SK-N-SH treated with all-trans-retinoic acid at 6 μM for 48 hours (cell line): Measurements from ENCODE around the gene GNAT3.

ENCODE experiments used
- ATAC-seq: fragments of 200-7000 bp; cut with Tn5 transposase; 3 replicates; pipeline ENCODE4 v1.9.1; 2020; ENCODE audit warnings: mild to moderate bottlenecking, moderate library complexity
- ARNTL ChIP-seq: fragments of 450-650 bp; formaldehyde crosslinking; IDR thresholded peaks from 2 replicates; pipeline ENCODE4 v1.5.0; 2020; ENCODE audit warnings: low read depth, mild to moderate bottlenecking, moderate library complexity, borderline replicate concordance
- BACH2 ChIP-seq: fragments of 250-450 bp; sonication (Bioruptor Pico); IDR thresholded peaks from 2 replicates; pipeline ENCODE4 v1.9.0; 2021; ENCODE audit warnings: mild to moderate bottlenecking, borderline replicate concordance
- CSDC2 ChIP-seq: fragments of 250-450 bp; sonication (Bioruptor Pico); IDR thresholded peaks from 2 replicates; pipeline ENCODE4 v1.5.0; 2020; ENCODE audit warnings: mild to moderate bottlenecking, moderate library complexity
- GLIS3 ChIP-seq: fragments of 250-450 bp; sonication (Bioruptor Pico); IDR thresholded peaks from 2 replicates; pipeline ENCODE4 v1.5.0; 2020; ENCODE audit warnings: mild to moderate bottlenecking, moderate library complexity
- ISL1 ChIP-seq: fragments of 250-450 bp; sonication (Bioruptor Pico); IDR thresholded peaks from 2 replicates; pipeline ENCODE4 v2.1.2; 2022; ENCODE audit warnings: mild to moderate bottlenecking, moderate library complexity
- OSR1 ChIP-seq: fragments of 250-450 bp; sonication (Bioruptor Pico); IDR thresholded peaks from 2 replicates; pipeline ENCODE4 v1.8.0; 2022; ENCODE audit warnings: moderate library complexity, mild to moderate bottlenecking, inconsistent platforms
- PPARA ChIP-seq: fragments of 250-450 bp; sonication (Bioruptor Pico); IDR thresholded peaks from 2 replicates; pipeline ENCODE4 v1.5.0; 2020; ENCODE audit warnings: mild to moderate bottlenecking, borderline replicate concordance
- RARB ChIP-seq: fragments of 250-450 bp; sonication (Bioruptor Pico); IDR thresholded peaks from 2 replicates; pipeline ENCODE4 v1.8.0; 2021; ENCODE audit warnings: mild to moderate bottlenecking, moderate library complexity
- SNAI2 ChIP-seq: fragments of 250-450 bp; sonication (Bioruptor Pico); IDR thresholded peaks from 2 replicates; pipeline ENCODE4 v1.5.0; 2020; ENCODE audit warnings: mild to moderate bottlenecking, moderate library complexity
- TCF4 ChIP-seq: fragments of 250-450 bp; sonication (Bioruptor Pico); IDR thresholded peaks from 2 replicates; pipeline ENCODE4 v1.8.0; 2021; ENCODE audit warnings: mild to moderate bottlenecking, moderate library complexity, borderline replicate concordance
- TOX ChIP-seq: fragments of 250-450 bp; sonication (Bioruptor Pico); IDR thresholded peaks from 2 replicates; pipeline ENCODE4 v1.8.0; 2021; ENCODE audit warnings: mild to moderate bottlenecking, moderate library complexity, borderline replicate concordance
- ZC3H10 ChIP-seq: fragments of 250-450 bp; sonication (Bioruptor Pico); IDR thresholded peaks from 2 replicates; pipeline ENCODE4 v1.5.1; 2021; ENCODE audit warnings: mild to moderate bottlenecking, moderate library complexity
- ZFP30 ChIP-seq: fragments of 450-650 bp; formaldehyde crosslinking; IDR thresholded peaks from 2 replicates; pipeline ENCODE4 v1.5.0; 2022; ENCODE audit warnings: mild to moderate bottlenecking, moderate library complexity
- ZNF70 ChIP-seq: fragments of 450-650 bp; formaldehyde crosslinking; IDR thresholded peaks from 2 replicates; pipeline ENCODE4 v1.5.0; 2020; ENCODE audit warnings: mild to moderate bottlenecking, moderate library complexity
- ZNF8 ChIP-seq: fragments of 450-650 bp; formaldehyde crosslinking; IDR thresholded peaks from 2 replicates; pipeline ENCODE4 v1.5.0; 2020; ENCODE audit warnings: mild to moderate bottlenecking, moderate library complexity
- TF ChIP-seq, protein P1 (sequence below): fragments of 250-450 bp; sonication (Bioruptor Pico); IDR thresholded peaks from 2 replicates; pipeline ENCODE4 v1.8.0; 2021; ENCODE audit warnings: low read depth, mild to moderate bottlenecking, moderate library complexity, borderline replicate concordance
- TF ChIP-seq, protein P2 (sequence below): fragments of 250-450 bp; sonication (Bioruptor Pico); IDR thresholded peaks from 2 replicates; pipeline ENCODE4 v1.5.1; 2021; ENCODE audit warnings: mild to moderate bottlenecking, moderate library complexity
- TF ChIP-seq, protein P3 (sequence below): fragments of 250-450 bp; sonication (Bioruptor Pico); IDR thresholded peaks from 2 replicates; pipeline ENCODE4 v1.8.0; 2020; ENCODE audit warnings: mild to moderate bottlenecking, moderate library complexity, borderline replicate concordance
- TF ChIP-seq, protein P4 (sequence below): fragments of 250-450 bp; sonication (Bioruptor Pico); IDR thresholded peaks from 2 replicates; pipeline ENCODE4 v1.5.0; 2020; ENCODE audit warnings: mild to moderate bottlenecking, moderate library complexity

The GNAT3 gene

DNA sequence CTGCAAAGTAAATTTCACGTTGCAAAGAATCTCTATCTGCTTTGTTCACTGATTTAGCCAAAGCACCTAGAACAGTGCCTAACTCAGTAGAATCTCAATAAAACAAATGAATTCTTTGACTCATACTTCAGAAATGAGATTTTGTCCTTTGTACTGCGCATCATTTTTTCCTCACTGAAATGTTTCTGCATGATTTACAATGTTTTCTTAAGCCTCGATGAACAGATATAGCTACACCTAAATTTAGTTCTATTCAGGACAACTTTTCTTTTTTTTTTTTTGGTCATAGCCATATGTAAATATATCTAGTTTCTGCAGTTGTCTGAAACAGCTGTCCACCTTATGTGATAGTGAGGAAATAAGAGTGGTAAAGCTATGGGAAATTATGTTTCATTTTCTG, 15.3 kb downstream of the GNAT3 start:
- no peak for ATAC-seq
- TF ChIP-seq RARB (no peak), CSDC2 (CRISPR knock-in tag) (no peak), PPARA (CRISPR knock-in tag) (no peak), TCF4 (CRISPR knock-in tag) (no peak), BACH2 (CRISPR knock-in tag) (no peak), ZNF70 (CRISPR knock-in tag) (no peak), GLIS3 (CRISPR knock-in tag) (no peak), ZNF8 (CRISPR knock-in tag) (no peak), TOX (CRISPR knock-in tag) (no peak), ARNTL (CRISPR knock-in tag) (no peak), ISL1 (CRISPR knock-in tag) (no peak), SNAI2 (CRISPR knock-in tag) (no peak), ZC3H10 (CRISPR knock-in tag) (no peak), ZFP30 (no peak), OSR1 (no peak)
- TF ChIP-seq, protein P1, sequence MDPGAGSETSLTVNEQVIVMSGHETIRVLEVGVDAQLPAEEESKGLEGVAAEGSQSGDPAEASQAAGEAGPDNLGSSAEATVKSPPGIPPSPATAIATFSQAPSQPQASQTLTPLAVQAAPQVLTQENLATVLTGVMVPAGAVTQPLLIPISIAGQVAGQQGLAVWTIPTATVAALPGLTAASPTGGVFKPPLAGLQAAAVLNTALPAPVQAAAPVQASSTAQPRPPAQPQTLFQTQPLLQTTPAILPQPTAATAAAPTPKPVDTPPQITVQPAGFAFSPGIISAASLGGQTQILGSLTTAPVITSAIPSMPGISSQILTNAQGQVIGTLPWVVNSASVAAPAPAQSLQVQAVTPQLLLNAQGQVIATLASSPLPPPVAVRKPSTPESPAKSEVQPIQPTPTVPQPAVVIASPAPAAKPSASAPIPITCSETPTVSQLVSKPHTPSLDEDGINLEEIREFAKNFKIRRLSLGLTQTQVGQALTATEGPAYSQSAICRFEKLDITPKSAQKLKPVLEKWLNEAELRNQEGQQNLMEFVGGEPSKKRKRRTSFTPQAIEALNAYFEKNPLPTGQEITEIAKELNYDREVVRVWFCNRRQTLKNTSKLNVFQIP (CRISPR knock-in tag), result no peak
- TF ChIP-seq, protein P2, sequence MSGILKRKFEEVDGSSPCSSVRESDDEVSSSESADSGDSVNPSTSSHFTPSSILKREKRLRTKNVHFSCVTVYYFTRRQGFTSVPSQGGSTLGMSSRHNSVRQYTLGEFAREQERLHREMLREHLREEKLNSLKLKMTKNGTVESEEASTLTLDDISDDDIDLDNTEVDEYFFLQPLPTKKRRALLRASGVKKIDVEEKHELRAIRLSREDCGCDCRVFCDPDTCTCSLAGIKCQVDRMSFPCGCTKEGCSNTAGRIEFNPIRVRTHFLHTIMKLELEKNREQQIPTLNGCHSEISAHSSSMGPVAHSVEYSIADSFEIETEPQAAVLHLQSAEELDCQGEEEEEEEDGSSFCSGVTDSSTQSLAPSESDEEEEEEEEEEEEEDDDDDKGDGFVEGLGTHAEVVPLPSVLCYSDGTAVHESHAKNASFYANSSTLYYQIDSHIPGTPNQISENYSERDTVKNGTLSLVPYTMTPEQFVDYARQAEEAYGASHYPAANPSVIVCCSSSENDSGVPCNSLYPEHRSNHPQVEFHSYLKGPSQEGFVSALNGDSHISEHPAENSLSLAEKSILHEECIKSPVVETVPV, result no peak

DNA sequence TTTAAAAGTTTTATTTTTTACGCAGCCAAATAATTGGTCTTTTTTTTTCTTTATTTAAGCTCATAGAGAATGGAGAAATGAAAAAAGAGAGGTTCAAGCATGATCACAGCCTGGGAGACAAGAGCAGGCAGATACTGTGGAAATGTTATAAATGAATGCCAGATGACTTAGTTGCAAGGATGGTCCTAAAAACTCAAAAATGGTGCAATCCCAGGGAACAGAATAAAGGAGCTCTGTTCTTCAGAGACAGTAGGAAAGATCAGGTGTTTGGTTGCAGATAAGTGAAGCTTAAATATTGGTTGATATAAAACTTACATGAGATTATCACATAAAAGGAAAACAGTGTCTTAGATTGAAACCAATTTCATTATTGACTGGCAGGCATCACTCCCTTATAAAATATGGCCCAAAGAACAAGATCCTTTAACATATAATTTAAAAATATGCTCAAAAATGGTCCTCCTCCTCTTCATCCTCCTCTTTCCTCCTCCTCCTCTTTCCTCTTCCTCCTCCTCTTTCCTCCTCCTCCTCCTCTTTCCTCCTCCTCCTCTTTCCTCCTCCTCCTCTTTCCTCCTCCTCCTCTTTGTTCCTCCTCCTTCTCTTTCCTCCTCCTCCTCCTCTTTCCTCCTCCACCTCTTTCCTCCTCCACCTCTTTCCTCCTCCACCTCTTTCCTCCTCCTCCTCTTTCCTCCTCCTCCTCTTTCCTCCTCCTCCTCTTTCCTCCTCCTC, 18.6 kb downstream of the GNAT3 start:
- TF ChIP-seq, protein P3, sequence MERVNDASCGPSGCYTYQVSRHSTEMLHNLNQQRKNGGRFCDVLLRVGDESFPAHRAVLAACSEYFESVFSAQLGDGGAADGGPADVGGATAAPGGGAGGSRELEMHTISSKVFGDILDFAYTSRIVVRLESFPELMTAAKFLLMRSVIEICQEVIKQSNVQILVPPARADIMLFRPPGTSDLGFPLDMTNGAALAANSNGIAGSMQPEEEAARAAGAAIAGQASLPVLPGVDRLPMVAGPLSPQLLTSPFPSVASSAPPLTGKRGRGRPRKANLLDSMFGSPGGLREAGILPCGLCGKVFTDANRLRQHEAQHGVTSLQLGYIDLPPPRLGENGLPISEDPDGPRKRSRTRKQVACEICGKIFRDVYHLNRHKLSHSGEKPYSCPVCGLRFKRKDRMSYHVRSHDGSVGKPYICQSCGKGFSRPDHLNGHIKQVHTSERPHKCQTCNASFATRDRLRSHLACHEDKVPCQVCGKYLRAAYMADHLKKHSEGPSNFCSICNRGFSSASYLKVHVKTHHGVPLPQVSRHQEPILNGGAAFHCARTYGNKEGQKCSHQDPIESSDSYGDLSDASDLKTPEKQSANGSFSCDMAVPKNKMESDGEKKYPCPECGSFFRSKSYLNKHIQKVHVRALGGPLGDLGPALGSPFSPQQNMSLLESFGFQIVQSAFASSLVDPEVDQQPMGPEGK, result no peak
- TF ChIP-seq BACH2 (CRISPR knock-in tag) (no peak), ISL1 (CRISPR knock-in tag) (no peak)
- TF ChIP-seq, protein P4, sequence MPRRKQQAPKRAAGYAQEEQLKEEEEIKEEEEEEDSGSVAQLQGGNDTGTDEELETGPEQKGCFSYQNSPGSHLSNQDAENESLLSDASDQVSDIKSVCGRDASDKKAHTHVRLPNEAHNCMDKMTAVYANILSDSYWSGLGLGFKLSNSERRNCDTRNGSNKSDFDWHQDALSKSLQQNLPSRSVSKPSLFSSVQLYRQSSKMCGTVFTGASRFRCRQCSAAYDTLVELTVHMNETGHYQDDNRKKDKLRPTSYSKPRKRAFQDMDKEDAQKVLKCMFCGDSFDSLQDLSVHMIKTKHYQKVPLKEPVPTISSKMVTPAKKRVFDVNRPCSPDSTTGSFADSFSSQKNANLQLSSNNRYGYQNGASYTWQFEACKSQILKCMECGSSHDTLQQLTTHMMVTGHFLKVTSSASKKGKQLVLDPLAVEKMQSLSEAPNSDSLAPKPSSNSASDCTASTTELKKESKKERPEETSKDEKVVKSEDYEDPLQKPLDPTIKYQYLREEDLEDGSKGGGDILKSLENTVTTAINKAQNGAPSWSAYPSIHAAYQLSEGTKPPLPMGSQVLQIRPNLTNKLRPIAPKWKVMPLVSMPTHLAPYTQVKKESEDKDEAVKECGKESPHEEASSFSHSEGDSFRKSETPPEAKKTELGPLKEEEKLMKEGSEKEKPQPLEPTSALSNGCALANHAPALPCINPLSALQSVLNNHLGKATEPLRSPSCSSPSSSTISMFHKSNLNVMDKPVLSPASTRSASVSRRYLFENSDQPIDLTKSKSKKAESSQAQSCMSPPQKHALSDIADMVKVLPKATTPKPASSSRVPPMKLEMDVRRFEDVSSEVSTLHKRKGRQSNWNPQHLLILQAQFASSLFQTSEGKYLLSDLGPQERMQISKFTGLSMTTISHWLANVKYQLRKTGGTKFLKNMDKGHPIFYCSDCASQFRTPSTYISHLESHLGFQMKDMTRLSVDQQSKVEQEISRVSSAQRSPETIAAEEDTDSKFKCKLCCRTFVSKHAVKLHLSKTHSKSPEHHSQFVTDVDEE (CRISPR knock-in tag), result no peak
- ATAC-seq, result no peak

DNA sequence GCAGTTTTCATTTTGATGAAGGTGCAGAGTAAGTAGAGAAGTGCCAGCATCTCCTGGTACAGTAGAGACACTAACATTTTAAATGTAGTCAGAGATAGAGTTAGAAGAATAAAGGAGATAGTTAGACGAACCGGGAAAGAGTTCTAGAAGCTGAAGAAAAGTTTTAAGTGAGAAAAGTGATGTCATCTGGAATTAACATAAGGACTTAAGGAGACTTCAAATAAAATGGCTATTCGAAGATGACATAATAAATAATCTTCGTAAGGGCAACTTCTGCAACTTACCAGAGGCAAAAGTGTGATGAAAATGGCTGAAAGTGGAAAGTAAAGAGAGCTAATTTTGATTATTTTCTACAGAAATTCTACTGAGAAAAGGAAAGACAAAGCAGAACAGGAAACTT, 20.4 kb downstream of the GNAT3 start:
- ATAC-seq, result no peak
- TF ChIP-seq SNAI2 (CRISPR knock-in tag) (no peak), TCF4 (CRISPR knock-in tag) (no peak), ZC3H10 (CRISPR knock-in tag) (no peak), TOX (CRISPR knock-in tag) (no peak)
- TF ChIP-seq, protein P3, result no peak
